CD4-positive, CD25-positive, alpha-beta regulatory T cell (primary cell): Measurements from ENCODE around the gene CLEC18B. TPM values are rescaled to one million over a fixed set of nuclear protein-coding genes. Genes with fewer than 3 reads are reported as not detected.
A peak's percentile ranks its signal among the peaks of the same experiment; 100 is the strongest.
"Not testable (repeated sequence)": the region's sequence is repeated elsewhere in the genome, so short reads cannot be mapped to it uniquely, and the experiment has no call there.

ENCODE experiments used
- ATAC-seq, 2 donors: fragments of 150-1000 bp; cut with Tn5 transposase; one replicate each; pipeline ENCODE4 v1.10.0; 2021; ENCODE audit warnings: low read depth in 2 of 2, moderate number of reproducible peaks in 2 of 2, moderate library complexity in 1 of 2
- DNase-seq, 3 donors: peaks; one replicate each; pipeline versions ENCODE4 v3.0.0 to v3.0.0-alpha.2; 2012 to 2022; ENCODE audit warnings: mixed read lengths in 1 of 3
- H3K27ac ChIP-seq: one replicate; pipeline ENCODE4 v1.7.0; 2013; ENCODE audit warnings: mild to moderate bottlenecking, low read length; ENCODE audit not compliant: insufficient read depth, poor library complexity, severe bottlenecking
- H3K27me3 ChIP-seq: one replicate; pipeline ENCODE4 v1.7.0; 2013; ENCODE audit warnings: low read length; ENCODE audit not compliant: control insufficient read depth, insufficient read depth
- H3K36me3 ChIP-seq: one replicate; pipeline ENCODE4 v1.7.0; 2013; ENCODE audit warnings: mild to moderate bottlenecking, low read length, moderate library complexity; ENCODE audit not compliant: control insufficient read depth, insufficient read depth
- H3K4me1 ChIP-seq: 2 replicates; pipeline ENCODE4 v1.7.0; 2013; ENCODE audit warnings: mild to moderate bottlenecking, low read length; ENCODE audit not compliant: insufficient read depth, control insufficient read depth, poor library complexity, severe bottlenecking
- H3K4me3 ChIP-seq: one replicate; pipeline ENCODE4 v1.7.0; 2013; ENCODE audit warnings: low read depth, mild to moderate bottlenecking, low read length, moderate library complexity
- H3K9me3 ChIP-seq, 2 experiments: 1 replicate in 1 of 2; 2 replicates in 1 of 2; pipeline ENCODE4 v1.7.0; 2013; ENCODE audit warnings: low read length in 2 of 2, mild to moderate bottlenecking in 1 of 2, moderate library complexity in 1 of 2; ENCODE audit not compliant: control insufficient read depth in 2 of 2
- H3K27ac Mint-ChIP-seq, 3 donors: one replicate each; pipeline ENCODE4 v1.8.0; 2020 to 2022; ENCODE audit warnings: mild to moderate bottlenecking in 3 of 3, mixed read lengths in 3 of 3, moderate library complexity in 2 of 3
- H3K27me3 Mint-ChIP-seq: one replicate; pipeline ENCODE4 v1.8.0; 2022; ENCODE audit warnings: mild to moderate bottlenecking, mixed read lengths
- H3K36me3 Mint-ChIP-seq: one replicate; pipeline ENCODE4 v1.8.0; 2020; ENCODE audit warnings: mixed read lengths
- H3K4me1 Mint-ChIP-seq, 4 donors: one replicate each; pipeline ENCODE4 v1.8.0; 2020 to 2022; ENCODE audit warnings: mixed read lengths in 4 of 4, mild to moderate bottlenecking in 1 of 4
- H3K4me3 Mint-ChIP-seq, 4 donors: one replicate each; pipeline ENCODE4 v1.8.0; 2020 to 2022; ENCODE audit warnings: mild to moderate bottlenecking in 4 of 4, mixed read lengths in 4 of 4, moderate library complexity in 3 of 4
- H3K9me3 Mint-ChIP-seq, 7 donors: one replicate each; pipeline ENCODE4 v1.8.0; 2020 to 2022; ENCODE audit warnings: mixed read lengths in 7 of 7, mild to moderate bottlenecking in 3 of 7, moderate library complexity in 2 of 7
- polyA plus RNA-seq, 4 donors: library from polyadenylated mRNA; unstranded; fragments of 300-500 nt; fragmentation: Illumina TruSeq; gene quantifications; one replicate each; pipeline ENCODE4 v1.2.3, GENCODE V29; 2021
- total RNA-seq: library from RNA; stranded (reverse); gene quantifications from one replicate; pipeline ENCODE4 v1.2.3, GENCODE V29; 2022

CLEC18B gene
- total and polyA plus RNA-seq, 5 donors from 2014 or later: 0.91 TPM; not detected in 4

GRCh38 chr16:74372369-74372768 is 48.9 kb downstream of the CLEC18B start:
- ATAC-seq: no peak
- Histone ChIP-seq H3K9me3 (no peaks in the 10 kb centered on the region), H3K27ac (no peak overlapping the region), H3K4me3 (no peak overlapping the region), H3K36me3 (no peaks in the 10 kb centered on the region), H3K27me3 (no peaks in the 10 kb centered on the region), H3K4me1 (peaks cover 2% of the 10 kb centered on the region)
- peaks cover 3% of the 10 kb centered on the region for H3K27me3 Mint-ChIP-seq
- H3K4me3 Mint-ChIP-seq: peak overlapping the region in 1 of 4 donors; percentile 2
- H3K36me3 Mint-ChIP-seq: no peaks in the 10 kb centered on the region
- peak overlapping the region; percentile 7 to 85 (median 46) for H3K27ac Mint-ChIP-seq
- no peak for DNase-seq
- H3K9me3 Mint-ChIP-seq: peaks cover 0 to 2% (median 0%) of the 10 kb centered on the region in 7 donors
- peaks cover 0 to 8% (median 3%) of the 10 kb centered on the region in 4 donors for H3K4me1 Mint-ChIP-seq

GRCh38 chr16:74370338-74371135 is 50.7 kb downstream of the CLEC18B start:
- Mint-ChIP-seq H3K4me3 (peak overlapping the region in 1 of 4 donors; percentile 31), H3K27ac (peak overlapping the region in 1 of 3 donors; percentile 67), H3K4me1 (peaks cover 0 to 21% (median 7%) of the 10 kb centered on the region in 4 donors)
- not testable (repeated sequence) for ATAC-seq, H3K4me1 ChIP-seq, H3K27me3 Mint-ChIP-seq, H3K9me3 ChIP-seq, H3K36me3 ChIP-seq, H3K27ac ChIP-seq, DNase-seq, H3K9me3 Mint-ChIP-seq, H3K27me3 ChIP-seq, H3K4me3 ChIP-seq, H3K36me3 Mint-ChIP-seq

- Mint-ChIP-seq H3K4me1 (peaks cover 0 to 23% (median 9%) of the 10 kb centered on the region in 4 donors), H3K27ac (peak overlapping the region; percentile 74 to 97 (median 95)), H3K4me3 (peak overlapping the region; percentile 91 to 96 (median 94))
- not testable (repeated sequence) for H3K36me3 ChIP-seq, H3K36me3 Mint-ChIP-seq, H3K4me1 ChIP-seq, H3K9me3 Mint-ChIP-seq, H3K27me3 ChIP-seq, H3K27me3 Mint-ChIP-seq, H3K9me3 ChIP-seq
- ATAC-seq (peak; percentile 95 to 96), DNase-seq (peak; percentile 96 to 100 (median 99))
- Histone ChIP-seq H3K4me3 (peak overlapping the region; percentile 53), H3K27ac (peak overlapping the region; percentile 79)
These were observed 53.0 kb downstream of the CLEC18B start for GRCh38 chr16:74368002-74368911.

- Mint-ChIP-seq H3K27ac (peak overlapping the region; percentile 52 to 97 (median 95)), H3K4me3 (peak overlapping the region; percentile 91 to 96 (median 94)), H3K4me1 (peaks cover 0 to 23% (median 9%) of the 10 kb centered on the region in 4 donors)
- DNase-seq (peak in 1 of 3 donors; percentile 64), ATAC-seq (peak; percentile 11 to 30)
- peaks cover 10% of the 10 kb centered on the region for H3K36me3 ChIP-seq
- H3K4me3 ChIP-seq: peak overlapping the region; percentile 78
- H3K9me3 ChIP-seq, H3K4me1 ChIP-seq, H3K27me3 Mint-ChIP-seq, H3K9me3 Mint-ChIP-seq, H3K36me3 Mint-ChIP-seq, H3K27me3 ChIP-seq: not testable (repeated sequence)
- H3K27ac ChIP-seq: peak overlapping the region; percentile 79
These were observed 53.7 kb downstream of the CLEC18B start for GRCh38 chr16:74367469-74368001.

GRCh38 chr16:74361646-74362610 is 59.4 kb downstream of the CLEC18B start:
- H3K4me3 Mint-ChIP-seq: peak overlapping the region in 1 of 4 donors; percentile 71
- not testable (repeated sequence) for H3K9me3 Mint-ChIP-seq, ATAC-seq, H3K4me3 ChIP-seq, DNase-seq, H3K27me3 ChIP-seq, H3K9me3 ChIP-seq, H3K27ac ChIP-seq, H3K27me3 Mint-ChIP-seq, H3K4me1 ChIP-seq
- peaks cover 0 to 20% (median 5%) of the 10 kb centered on the region in 4 donors for H3K4me1 Mint-ChIP-seq
- H3K27ac Mint-ChIP-seq: peak overlapping the region in 2 of 3 donors; percentile 33 to 50
- H3K36me3 ChIP-seq: peaks cover 31% of the 10 kb centered on the region
- H3K36me3 Mint-ChIP-seq: peaks cover 17% of the 10 kb centered on the region

Other genes with a start within 250 kb of the CLEC18B start
- 97.3 TPM for gene PSMD7, start 124.7 kb downstream of the CLEC18B start, total RNA-seq
- 100 to 1,000 TPM; 105 to 130 (median 111) TPM for gene PSMD7, start 124.7 kb downstream of the CLEC18B start, polyA plus RNA-seq
- 6.3 TPM for gene NPIPB15, start 45.2 kb downstream of the CLEC18B start, total RNA-seq
- gene NPIPB15, start 45.2 kb downstream of the CLEC18B start, polyA plus RNA-seq: under 1 TPM in 1 of 4 donors, not detected in 3; 0.24 TPM
- 202 TPM for gene GLG1, start 185.6 kb upstream of the CLEC18B start, total RNA-seq
- gene GLG1, start 185.6 kb upstream of the CLEC18B start, polyA plus RNA-seq: 100 to 1,000 TPM; 147 to 156 (median 152) TPM
- 48.5 TPM for gene RFWD3, start 245.4 kb upstream of the CLEC18B start, total RNA-seq
- gene RFWD3, start 245.4 kb upstream of the CLEC18B start, polyA plus RNA-seq: 10 to 100 TPM; 17.8 to 29.5 (median 21.6) TPM